Activated naive CD4-positive, alpha-beta T cell treated with anti-CD3 and anti-CD28 coated beads, Interleukin-2, amount 10 ng/mL, durations not matched to agents 7 days and 5 days (primary cell): ENCODE measurements around the gene EFNA2.

ENCODE experiments used
- CTCF ChIA-PET: fragments of 350-600 bp; sonication (Branson Sonifier 250); formaldehyde crosslinking; loops from one replicate; lab custom pipeline; 2021; ENCODE audit warnings: antibody characterized with exemption; lab: Charles Lee
- DNase-seq: peaks from one replicate; pipeline ENCODE4 v3.0.0-alpha.2; 2020
- H3K27ac Mint-ChIP-seq: one replicate; pipeline ENCODE4 v1.8.0; 2021; ENCODE audit warnings: mild to moderate bottlenecking, moderate library complexity, mixed read lengths
- H3K27me3 Mint-ChIP-seq: one replicate; pipeline ENCODE4 v1.8.0; 2021; ENCODE audit warnings: mild to moderate bottlenecking, mixed read lengths
- H3K36me3 Mint-ChIP-seq: one replicate; pipeline ENCODE4 v1.8.0; 2021; ENCODE audit warnings: mixed read lengths
- H3K4me1 Mint-ChIP-seq: one replicate; pipeline ENCODE4 v1.8.0; 2021; ENCODE audit warnings: mixed read lengths
- H3K4me3 Mint-ChIP-seq: one replicate; pipeline ENCODE4 v1.8.0; 2021; ENCODE audit warnings: mild to moderate bottlenecking, moderate library complexity, mixed read lengths
- H3K9me3 Mint-ChIP-seq: one replicate; pipeline ENCODE4 v1.8.0; 2021; ENCODE audit warnings: mixed read lengths

The EFNA2 gene

DNA sequence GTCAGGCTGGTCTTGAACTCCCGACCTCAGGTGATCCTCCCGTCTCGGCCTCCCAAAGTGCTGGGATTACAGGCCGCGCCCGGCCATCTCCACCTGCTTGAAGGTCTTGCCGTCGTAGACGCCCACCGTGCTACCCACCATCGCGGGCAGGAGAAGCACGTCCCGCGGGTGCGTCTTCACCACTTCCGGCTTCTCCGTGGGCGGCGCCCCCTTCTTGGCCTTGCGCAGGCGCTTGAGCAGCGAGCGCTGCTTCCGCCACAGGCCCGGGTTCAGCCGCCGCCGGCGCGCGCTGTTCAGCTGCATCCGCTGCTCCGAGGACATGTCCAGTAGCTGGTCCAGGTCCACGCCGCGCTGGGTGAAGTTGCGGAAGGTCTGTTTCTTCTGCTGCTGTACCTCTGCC lies 21.6 kb downstream of the EFNA2 start:
- Mint-ChIP-seq H3K27me3 (no peaks in the 10 kb centered on the region), H3K27ac (no peak overlapping the region), H3K36me3 (no peaks in the 10 kb centered on the region), H3K4me1 (no peaks in the 10 kb centered on the region), H3K9me3 (no peaks in the 10 kb centered on the region), H3K4me3 (no peak overlapping the region)
- CTCF ChIA-PET: no interaction called here
- DNase-seq: no peak

DNA sequence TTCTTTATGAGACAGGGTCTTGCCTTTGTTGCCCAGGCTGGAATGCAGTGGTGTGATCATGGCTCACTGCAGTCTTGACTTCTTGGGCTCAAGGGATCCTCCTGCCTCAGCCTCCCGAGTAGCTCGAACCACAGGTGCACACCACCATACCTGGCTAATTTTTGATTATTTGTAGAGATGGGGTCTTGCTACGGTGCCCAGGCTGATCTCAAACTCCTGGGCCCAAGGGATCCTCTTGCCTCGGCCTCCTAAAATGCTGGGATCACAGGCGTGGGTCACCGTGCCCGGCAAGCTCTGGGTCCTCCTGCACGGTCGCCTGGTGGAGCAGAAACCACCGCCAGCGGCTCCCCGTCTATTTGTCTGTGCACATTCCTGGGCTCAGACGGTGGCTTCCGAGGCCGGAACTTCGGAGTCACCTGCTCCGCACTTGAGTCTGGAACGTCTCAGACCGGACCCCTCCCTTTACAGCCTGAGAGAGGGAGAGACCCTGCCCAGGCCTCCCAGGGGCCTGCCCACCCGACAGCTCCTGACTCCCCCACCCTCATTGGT lies 22.2 kb downstream of the EFNA2 start:
- Mint-ChIP-seq H3K4me1 (no peaks in the 10 kb centered on the region), H3K4me3 (no peak overlapping the region), H3K27ac (no peak overlapping the region), H3K27me3 (no peaks in the 10 kb centered on the region), H3K36me3 (no peaks in the 10 kb centered on the region), H3K9me3 (no peaks in the 10 kb centered on the region)
- no peak for DNase-seq
- CTCF ChIA-PET: no interaction called here

DNA sequence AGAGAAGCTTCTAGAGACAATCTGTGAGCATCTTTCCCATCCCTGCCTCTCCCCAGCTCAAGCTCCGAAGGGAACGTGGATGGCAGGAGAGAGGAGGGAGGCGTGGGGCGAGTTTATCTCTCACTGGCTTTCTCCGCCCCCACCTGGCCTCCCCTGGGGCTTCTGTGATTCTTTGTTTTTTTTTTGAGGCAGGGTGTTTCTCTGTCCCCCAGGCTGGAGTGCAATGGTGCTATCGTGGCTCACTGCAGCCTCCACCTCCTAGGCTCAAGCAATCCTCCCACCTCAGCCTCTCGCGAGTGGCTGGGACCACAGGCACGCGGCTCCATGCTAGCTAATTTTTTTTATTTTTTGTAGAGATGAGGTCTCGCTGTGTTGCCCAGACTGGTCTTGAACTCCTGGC lies 23.0 kb downstream of the EFNA2 start:
- Mint-ChIP-seq H3K36me3 (no peaks in the 10 kb centered on the region), H3K27me3 (peaks cover 8% of the 10 kb centered on the region), H3K9me3 (no peaks in the 10 kb centered on the region), H3K4me3 (no peak overlapping the region), H3K27ac (no peak overlapping the region), H3K4me1 (no peaks in the 10 kb centered on the region)
- CTCF ChIA-PET: no interaction called here
- DNase-seq: no peak

DNA sequence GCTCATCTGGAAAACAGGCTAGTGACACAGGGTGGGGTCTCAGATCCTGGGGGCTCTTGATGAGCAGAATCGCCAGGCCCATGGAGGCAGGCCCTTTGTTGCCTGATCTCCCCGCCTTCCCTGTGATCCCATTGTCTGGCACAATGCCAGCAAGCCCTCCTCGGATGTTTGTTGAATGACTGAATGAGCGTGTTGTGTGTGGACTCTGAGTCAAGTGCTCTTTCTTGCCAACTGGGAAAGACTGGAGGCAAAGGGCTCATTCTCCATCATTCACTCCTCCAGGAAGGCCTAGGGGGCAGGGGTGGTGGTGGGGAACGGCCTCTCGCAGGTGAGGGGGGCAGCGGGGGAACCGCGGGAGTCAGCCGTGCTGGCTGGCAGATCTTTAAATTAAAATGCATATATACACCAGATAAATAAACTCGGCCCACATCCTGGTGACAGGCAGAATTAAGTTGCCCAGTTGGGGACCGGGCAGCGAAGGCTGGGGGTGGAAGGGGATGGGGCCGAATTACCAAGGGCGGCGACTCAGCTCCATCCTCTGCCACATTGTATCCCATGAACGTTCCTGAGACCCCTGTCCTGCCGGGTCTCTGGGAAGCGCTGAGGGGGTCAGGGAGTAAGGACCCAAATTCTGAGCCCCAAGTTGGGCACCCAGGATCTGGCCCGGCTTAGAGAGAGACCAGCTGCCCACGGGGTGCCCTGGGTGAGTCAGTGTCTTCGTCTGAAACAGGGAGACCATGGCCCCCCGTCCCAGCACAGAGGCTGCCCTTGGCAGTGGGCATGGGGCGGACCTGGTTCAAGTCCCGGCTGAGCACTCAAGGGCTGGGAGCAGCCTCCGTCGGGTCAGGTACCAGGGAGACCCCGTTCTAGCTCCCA lies 24.5 kb downstream of the EFNA2 start:
- CTCF ChIA-PET: no interaction called here
- no peak for DNase-seq
- no peaks in the 10 kb centered on the region for H3K36me3 Mint-ChIP-seq
- peaks cover 19% of the 10 kb centered on the region for H3K27me3 Mint-ChIP-seq
- H3K27ac Mint-ChIP-seq: no peak overlapping the region
- no peaks in the 10 kb centered on the region for H3K4me1 Mint-ChIP-seq
- no peak overlapping the region for H3K4me3 Mint-ChIP-seq
- H3K9me3 Mint-ChIP-seq: no peaks in the 10 kb centered on the region

DNA sequence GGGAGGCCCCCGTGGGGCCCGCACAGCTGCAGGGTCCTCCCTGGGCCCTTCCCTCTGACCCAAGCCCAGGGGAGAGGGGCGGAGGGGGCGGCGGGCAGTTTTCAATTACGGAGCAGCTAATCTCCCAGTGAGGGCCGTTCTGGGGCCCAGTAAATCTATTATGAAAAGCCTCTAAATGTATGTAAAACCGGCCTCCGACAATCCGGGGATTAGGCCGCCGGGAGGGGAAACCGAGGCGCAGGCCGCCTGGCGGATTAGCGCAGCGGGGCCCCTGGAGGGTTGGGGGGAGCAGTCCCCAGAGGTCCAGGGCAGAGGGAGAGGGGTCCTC lies 25.1 kb downstream of the EFNA2 start:
- CTCF ChIA-PET: no interaction called here
- Mint-ChIP-seq H3K4me3 (no peak overlapping the region), H3K9me3 (no peaks in the 10 kb centered on the region), H3K27ac (no peak overlapping the region), H3K4me1 (no peaks in the 10 kb centered on the region), H3K27me3 (peaks cover 24% of the 10 kb centered on the region), H3K36me3 (no peaks in the 10 kb centered on the region)
- no peak for DNase-seq

DNA sequence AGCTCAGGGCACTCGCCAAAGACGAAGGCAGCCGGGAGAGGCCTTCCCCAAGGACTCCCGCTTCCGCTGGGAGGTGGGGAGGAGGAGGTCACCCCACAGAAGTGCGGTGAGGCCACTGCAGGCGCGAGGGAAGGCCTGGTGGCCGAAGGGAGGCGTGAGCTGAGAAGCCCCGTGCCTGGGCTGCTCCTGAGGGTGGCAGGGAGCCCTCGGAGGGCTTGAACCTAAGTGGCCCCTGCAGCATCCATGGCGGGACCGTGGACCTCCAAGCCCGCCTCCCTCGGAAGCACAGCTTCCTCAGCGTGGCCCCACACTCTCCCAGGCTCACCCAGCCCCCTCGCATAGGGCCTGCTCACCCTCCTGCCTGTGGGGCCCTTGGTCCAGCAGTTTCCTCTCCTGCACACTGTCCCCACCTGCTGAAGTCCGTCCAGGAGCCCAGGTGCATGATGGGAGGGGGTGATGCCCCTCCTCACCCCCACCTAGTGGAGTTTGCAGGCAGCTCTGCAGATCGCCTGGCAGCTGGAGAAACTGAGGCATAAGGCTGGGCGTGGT lies 25.9 kb downstream of the EFNA2 start:
- H3K36me3 Mint-ChIP-seq: no peaks in the 10 kb centered on the region
- CTCF ChIA-PET: no interaction called here
- no peak overlapping the region for H3K27ac Mint-ChIP-seq
- no peak for DNase-seq
- peaks cover 32% of the 10 kb centered on the region for H3K27me3 Mint-ChIP-seq
- H3K9me3 Mint-ChIP-seq: no peaks in the 10 kb centered on the region
- no peaks in the 10 kb centered on the region for H3K4me1 Mint-ChIP-seq
- no peak overlapping the region for H3K4me3 Mint-ChIP-seq

DNA sequence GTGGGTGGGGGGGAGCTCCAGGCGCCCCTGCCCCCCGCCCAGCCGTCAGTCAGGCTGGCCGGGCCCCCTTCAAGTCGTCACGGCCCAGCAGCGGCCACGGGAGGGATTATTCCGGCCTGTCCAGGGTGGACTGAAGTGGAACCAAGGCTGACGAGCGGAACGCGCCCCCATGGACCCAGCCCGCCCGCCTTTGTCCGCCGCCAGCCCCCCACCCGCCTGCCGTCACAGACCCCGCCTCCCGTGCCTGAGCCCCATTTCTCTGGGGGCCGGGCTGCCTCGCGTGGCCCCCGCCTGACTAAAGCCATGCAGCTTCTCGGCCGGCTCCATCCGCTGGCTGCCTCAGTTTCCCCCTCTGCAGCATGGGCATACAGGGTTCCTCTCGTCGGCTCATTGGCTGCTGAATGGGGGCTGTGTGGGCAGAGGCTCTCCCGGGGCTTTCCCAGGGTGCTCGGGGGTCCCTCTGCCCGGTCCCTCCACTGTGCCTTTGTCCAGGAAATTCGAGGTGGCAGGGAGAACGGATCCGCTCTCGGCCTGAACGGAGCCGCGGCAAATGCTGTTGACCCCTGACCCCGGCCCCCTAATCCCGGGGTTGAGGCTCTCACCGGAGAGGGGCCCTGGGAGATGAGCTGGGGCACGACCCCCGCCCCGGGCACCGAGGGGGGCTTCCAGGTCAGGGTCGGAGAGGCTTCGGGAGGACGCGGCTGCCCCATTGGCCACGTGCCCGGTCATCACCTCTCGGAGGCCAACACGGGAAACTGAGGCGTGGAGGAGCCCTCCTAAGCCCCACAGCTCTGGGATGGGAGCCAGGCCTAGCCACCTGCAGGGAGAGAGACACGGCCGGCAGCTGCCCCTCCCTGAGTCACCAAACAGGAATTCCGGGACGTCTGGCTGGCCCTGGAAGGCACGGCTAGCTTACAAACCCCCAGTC lies 27.4 kb downstream of the EFNA2 start:
- CTCF ChIA-PET: no interaction called here
- no peaks in the 10 kb centered on the region for H3K36me3 Mint-ChIP-seq
- no peaks in the 10 kb centered on the region for H3K9me3 Mint-ChIP-seq
- peaks cover 46% of the 10 kb centered on the region for H3K27me3 Mint-ChIP-seq
- H3K4me3 Mint-ChIP-seq: no peak overlapping the region
- H3K4me1 Mint-ChIP-seq: no peaks in the 10 kb centered on the region
- H3K27ac Mint-ChIP-seq: no peak overlapping the region
- no peak for DNase-seq

DNA sequence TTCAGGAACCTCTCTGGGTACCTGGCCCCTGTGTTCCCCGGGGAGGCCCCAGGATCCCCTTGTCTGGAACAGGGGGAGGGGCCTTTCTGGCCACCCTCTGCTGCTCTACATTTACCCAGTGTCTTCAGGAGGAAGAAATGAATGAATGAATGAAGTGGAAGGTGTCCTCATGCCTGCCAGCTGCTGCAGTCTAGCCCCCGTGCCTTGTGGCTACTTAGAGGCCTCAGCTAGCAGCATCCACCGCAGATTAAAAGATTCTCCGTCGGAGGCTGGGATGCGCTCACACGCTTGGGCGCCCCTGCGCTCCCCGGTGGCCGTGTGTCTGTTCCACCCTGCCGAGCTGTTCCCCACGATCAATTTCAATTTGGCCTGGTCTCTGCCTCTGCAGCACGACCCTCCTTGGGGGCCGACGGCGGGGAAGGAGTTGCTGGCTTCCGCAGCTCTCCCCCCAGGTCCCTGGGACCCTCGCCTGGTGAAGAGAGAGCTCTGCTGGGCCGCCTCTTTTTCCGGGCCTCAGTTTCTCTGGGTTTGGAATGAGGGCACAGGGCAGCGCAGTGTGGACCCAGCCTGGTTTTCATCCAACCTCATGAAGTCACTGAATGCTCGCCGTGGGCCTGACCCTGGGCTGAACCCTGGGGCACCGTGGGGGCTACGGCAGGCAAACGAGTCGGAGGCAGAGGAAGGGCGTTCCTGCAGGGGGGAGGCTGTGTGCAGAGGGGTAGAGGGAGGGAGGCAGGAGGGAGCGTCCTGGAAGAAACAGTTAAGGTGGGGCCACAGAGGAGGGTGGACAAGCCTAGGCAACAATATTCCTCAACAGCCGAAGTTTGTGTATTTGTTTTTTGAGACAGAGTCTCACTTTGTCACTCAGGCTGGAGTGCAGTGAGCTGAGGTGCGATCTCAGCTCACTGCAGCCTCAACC lies 28.3 kb downstream of the EFNA2 start:
- Mint-ChIP-seq H3K9me3 (no peaks in the 10 kb centered on the region), H3K27me3 (peaks cover 55% of the 10 kb centered on the region)
- CTCF ChIA-PET: no interaction called here

DNA sequence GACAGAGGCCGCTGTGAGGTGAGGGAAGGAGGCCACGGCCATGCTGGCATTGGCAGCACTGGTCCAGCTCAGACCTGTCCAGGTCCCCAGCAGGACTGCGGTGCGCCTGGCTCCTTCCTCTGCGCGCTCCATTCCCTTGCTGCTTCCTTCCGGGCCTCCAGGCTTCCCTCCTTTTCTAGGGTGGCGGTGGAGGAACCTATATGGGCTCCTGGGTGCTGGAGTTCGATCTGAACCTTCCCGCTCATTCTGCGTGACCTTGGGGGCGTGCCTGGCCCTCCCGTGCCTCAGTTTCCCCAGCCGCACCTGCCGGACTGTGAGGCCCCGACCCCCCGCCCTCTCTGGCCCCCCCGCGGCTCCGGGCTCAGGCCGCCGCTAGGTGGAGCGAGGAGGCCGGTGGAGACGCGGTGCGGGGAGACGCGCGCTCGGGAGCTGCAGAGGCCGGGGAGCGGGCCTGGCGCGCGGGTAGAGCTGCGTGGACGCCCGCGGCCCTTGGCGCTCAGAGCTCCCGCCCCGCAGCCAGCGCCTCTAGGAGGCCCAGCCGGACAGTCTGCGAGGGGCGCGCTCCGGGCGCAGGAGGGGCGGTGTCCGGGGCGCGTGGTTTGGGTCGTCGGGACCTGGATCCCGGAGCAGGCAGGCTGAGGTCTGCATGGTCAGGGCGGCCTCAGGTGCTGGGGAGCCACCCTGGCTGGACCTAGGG lies 29.9 kb downstream of the EFNA2 start:
- peak; percentile 54 for DNase-seq
- Mint-ChIP-seq H3K27ac (no peak overlapping the region), H3K36me3 (no peaks in the 10 kb centered on the region), H3K9me3 (no peaks in the 10 kb centered on the region), H3K4me1 (no peaks in the 10 kb centered on the region), H3K4me3 (no peak overlapping the region), H3K27me3 (peaks cover 71% of the 10 kb centered on the region)
- CTCF ChIA-PET: interaction anchor here (0.9 to 1.2 kb wide), 3 partner anchors 55 to 61 kb away, joined by 3 to 9 read pairs (median 3); no protein-coding TSS in a partner anchor

More for the DNA sequence above, 28.3 kb downstream of the EFNA2 start:
- H3K4me1 Mint-ChIP-seq: no peaks in the 10 kb centered on the region
- H3K27ac Mint-ChIP-seq: no peak overlapping the region
- DNase-seq: no peak
- no peaks in the 10 kb centered on the region for H3K36me3 Mint-ChIP-seq
- no peak overlapping the region for H3K4me3 Mint-ChIP-seq

DNA sequence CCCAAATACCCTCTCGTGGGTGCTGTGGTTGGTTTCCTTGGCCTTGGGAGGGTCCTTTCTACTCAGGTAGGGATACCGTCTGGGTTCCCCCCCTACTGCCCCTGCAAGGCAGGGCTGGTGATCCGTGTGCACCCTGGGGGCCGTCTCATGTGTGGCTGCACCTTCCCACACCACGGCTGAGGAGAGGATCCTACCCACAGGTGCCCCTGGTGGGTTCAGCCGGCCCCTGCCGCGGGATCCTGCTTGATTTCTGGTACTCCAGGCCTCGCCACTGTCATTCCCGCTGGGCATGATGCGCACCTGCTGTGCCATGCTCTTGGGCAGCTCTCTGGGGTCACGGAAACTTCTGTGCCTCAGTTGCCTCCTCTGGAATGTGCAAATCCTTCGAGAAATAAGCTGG lies 30.8 kb downstream of the EFNA2 start:
- no peaks in the 10 kb centered on the region for H3K9me3 Mint-ChIP-seq
- no peak for DNase-seq
- peaks cover 78% of the 10 kb centered on the region for H3K27me3 Mint-ChIP-seq
- H3K36me3 Mint-ChIP-seq: no peaks in the 10 kb centered on the region
- no peak overlapping the region for H3K27ac Mint-ChIP-seq
- no peaks in the 10 kb centered on the region for H3K4me1 Mint-ChIP-seq
- CTCF ChIA-PET: interaction anchor here (1.2 kb wide), 1 partner anchor 56 kb away, joined by 9 read pairs; no protein-coding TSS in a partner anchor
- H3K4me3 Mint-ChIP-seq: no peak overlapping the region

DNA sequence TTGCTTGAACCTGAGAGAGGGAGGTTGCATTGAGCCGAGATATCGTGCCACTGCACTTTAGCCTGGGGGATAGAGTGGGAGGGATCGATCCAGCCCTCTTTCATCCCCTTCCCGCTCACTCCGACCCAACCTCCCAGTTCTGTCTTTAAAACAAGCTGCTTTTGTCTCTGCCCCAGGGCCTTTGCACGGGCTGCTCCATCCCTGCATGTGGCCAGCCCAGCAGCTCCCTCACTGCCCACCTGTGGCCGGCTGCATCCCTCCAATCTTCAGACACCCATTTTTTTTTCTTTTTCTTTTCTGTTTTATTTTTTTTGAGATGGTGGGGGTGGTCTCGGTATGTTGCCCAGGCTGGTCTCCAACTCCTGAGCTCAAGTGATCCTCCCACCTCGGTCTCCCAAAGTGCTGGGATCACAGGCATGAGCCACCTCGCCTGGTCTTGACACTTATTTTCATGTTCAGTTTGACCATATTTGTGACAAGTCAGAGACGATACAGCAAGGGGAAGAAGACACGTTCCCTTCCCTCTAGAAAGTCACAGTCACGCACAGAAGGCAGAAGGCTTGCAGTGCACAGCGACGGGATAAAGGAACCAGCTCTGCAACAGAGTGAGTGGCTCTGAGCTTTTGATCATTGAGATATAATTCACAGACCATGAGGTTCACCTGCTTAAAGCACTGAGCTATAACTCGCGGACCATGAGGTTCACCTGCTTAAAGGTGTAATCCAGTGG lies 31.8 kb downstream of the EFNA2 start:
- Mint-ChIP-seq H3K4me1 (no peaks in the 10 kb centered on the region), H3K27ac (no peak overlapping the region), H3K4me3 (no peak overlapping the region), H3K36me3 (no peaks in the 10 kb centered on the region), H3K9me3 (no peaks in the 10 kb centered on the region), H3K27me3 (peaks cover 88% of the 10 kb centered on the region)
- no peak for DNase-seq
- CTCF ChIA-PET: interaction anchor here (0.6 to 0.7 kb wide), 2 partner anchors 88 to 520 kb away, joined by 3 to 4 read pairs; no protein-coding TSS in a partner anchor

DNA sequence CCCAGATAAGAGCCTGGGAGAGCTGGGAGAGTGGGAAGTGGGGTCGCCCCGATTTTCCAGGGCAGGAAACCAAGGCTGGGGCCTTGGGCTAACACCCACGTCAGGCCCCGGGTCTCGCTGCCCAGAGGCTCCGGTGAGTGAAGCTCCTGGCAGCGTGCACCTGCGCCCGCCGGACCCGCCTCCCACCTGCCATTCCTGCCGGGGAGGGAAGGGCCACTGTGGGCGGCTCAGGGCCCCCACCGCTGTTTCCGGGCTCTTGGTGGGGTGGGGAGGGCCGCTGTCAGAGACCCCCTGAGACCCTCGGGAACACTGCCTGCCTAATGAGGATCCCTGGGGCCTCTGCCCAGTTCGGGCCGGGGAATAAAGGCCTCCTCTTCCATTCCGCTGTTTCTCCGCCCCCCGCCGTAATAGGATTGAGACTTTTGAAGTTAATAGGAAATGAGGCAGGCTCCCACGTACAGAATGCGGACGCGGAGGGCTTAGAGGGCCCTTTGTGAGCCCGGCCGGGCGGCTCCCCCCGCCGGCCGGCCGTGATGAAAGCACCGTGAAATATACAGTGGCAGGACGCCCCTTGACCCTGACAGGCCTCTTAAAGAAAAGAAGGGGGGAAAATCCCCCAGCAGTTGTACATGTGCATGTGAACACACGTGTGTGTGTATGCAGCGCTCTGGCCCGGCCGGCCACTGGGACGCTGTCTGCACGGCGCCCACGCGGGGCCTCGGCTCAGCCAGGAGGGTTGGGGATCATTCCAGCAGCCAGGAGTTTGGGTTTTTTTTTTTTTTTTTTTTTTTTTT lies 33.2 kb downstream of the EFNA2 start:
- Mint-ChIP-seq H3K9me3 (no peaks in the 10 kb centered on the region), H3K36me3 (no peaks in the 10 kb centered on the region), H3K27ac (no peak overlapping the region), H3K27me3 (peaks cover 93% of the 10 kb centered on the region), H3K4me3 (no peak overlapping the region), H3K4me1 (no peaks in the 10 kb centered on the region)
- CTCF ChIA-PET: no interaction called here
- no peak for DNase-seq
